Measurements from ENCODE around the gene MCF2L.

- TF ChIP-seq, protein P1, sequence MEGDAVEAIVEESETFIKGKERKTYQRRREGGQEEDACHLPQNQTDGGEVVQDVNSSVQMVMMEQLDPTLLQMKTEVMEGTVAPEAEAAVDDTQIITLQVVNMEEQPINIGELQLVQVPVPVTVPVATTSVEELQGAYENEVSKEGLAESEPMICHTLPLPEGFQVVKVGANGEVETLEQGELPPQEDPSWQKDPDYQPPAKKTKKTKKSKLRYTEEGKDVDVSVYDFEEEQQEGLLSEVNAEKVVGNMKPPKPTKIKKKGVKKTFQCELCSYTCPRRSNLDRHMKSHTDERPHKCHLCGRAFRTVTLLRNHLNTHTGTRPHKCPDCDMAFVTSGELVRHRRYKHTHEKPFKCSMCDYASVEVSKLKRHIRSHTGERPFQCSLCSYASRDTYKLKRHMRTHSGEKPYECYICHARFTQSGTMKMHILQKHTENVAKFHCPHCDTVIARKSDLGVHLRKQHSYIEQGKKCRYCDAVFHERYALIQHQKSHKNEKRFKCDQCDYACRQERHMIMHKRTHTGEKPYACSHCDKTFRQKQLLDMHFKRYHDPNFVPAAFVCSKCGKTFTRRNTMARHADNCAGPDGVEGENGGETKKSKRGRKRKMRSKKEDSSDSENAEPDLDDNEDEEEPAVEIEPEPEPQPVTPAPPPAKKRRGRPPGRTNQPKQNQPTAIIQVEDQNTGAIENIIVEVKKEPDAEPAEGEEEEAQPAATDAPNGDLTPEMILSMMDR (optimal IDR thresholded peaks at IDR 0.05 in 1 of 3, IDR thresholded peaks at IDR 0.05 in 1 of 3, conservative IDR thresholded peaks at IDR 0.05 in 1 of 3; ENCODE audit: extremely low read depth in 1 of 3, insufficient read depth in 2 of 3, low read length in 3 of 3) = no peak
- TF ChIP-seq EZH2 (IDR thresholded peaks at IDR 0.05; ENCODE audit: low read length) = no peak
Observed at GRCh38 chr13:113086031-113086750, 117.2 kb downstream of the MCF2L start.

All from keratinocyte (primary cell).